ENCODE results near the gene CPN2. TPM values are rescaled to one million over a fixed set of nuclear protein-coding genes. Genes with fewer than 3 reads are reported as not detected.

The CPN2 gene
- total and polyA plus RNA-seq, 4 donors, result 20.4 to 196 (median 128) TPM

DNA sequence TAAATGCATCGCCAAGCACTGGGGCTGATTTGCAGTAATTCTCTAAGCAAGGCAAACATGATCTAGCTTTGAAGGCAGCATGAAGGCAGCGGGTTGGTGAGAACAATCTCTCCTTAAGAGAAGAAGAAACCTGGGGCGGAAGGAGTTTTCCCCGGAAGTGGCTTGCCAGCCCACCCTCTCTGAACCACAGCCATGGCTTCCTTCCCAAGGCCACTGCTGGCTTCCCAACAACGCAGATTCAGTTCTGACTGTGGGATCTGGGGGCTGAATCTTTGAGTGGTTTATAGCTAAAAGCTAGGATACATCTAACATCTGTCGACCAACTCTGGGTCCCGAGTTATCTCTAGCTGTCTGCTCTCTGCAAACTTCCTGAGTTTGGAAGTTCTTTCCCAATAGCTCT is 4.3 kb upstream of the CPN2 start:
- H3K9ac ChIP-seq (ENCODE audit: low read depth in 1 of 2, low read length in 2 of 2), result no peak overlapping the region
- H3K4me1 ChIP-seq (ENCODE audit: control insufficient read depth in 4 of 4, insufficient read depth in 4 of 4, low read length in 3 of 4), result peaks cover 0 to 8% (median 4%) of the 10 kb centered on the region in 4 donors
- WGBS, result 80% methylated on average over 7 of the region's 7 CpGs
- H3K9me3 ChIP-seq (ENCODE audit: control insufficient read depth in 4 of 4, low read length in 3 of 4), result no peaks in the 10 kb centered on the region
- H3K27ac ChIP-seq (ENCODE audit: low read depth in 1 of 2, low read length in 2 of 2), result no peak overlapping the region
- TF ChIP-seq TAF1 (conservative IDR thresholded peaks at IDR 0.05) (no peak), RXRA (IDR thresholded peaks at IDR 0.05) (no peak), SP1 (IDR thresholded peaks at IDR 0.05) (no peak), NR2F2 (IDR thresholded peaks at IDR 0.05) (no peak), GABPA (IDR thresholded peaks at IDR 0.05 in 1 of 2, conservative IDR thresholded peaks at IDR 0.05 in 1 of 2) (no peak), FOXA1 (IDR thresholded peaks at IDR 0.05) (no peak), HNF4G (IDR thresholded peaks at IDR 0.05) (no peak)
- TF ChIP-seq, protein P1, sequence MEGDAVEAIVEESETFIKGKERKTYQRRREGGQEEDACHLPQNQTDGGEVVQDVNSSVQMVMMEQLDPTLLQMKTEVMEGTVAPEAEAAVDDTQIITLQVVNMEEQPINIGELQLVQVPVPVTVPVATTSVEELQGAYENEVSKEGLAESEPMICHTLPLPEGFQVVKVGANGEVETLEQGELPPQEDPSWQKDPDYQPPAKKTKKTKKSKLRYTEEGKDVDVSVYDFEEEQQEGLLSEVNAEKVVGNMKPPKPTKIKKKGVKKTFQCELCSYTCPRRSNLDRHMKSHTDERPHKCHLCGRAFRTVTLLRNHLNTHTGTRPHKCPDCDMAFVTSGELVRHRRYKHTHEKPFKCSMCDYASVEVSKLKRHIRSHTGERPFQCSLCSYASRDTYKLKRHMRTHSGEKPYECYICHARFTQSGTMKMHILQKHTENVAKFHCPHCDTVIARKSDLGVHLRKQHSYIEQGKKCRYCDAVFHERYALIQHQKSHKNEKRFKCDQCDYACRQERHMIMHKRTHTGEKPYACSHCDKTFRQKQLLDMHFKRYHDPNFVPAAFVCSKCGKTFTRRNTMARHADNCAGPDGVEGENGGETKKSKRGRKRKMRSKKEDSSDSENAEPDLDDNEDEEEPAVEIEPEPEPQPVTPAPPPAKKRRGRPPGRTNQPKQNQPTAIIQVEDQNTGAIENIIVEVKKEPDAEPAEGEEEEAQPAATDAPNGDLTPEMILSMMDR (IDR thresholded peaks at IDR 0.05; ENCODE audit: low read depth, low read length, missing input control), result no peak
- no peak for DNase-seq (ENCODE audit: low spot score)
- H3K27me3 ChIP-seq (ENCODE audit: control insufficient read depth in 4 of 4, insufficient read depth in 4 of 4, low read length in 3 of 4), result no peaks in the 10 kb centered on the region
- H3K36me3 ChIP-seq (ENCODE audit: control insufficient read depth in 4 of 4, insufficient read depth in 3 of 4, low read depth in 1 of 4, low read length in 3 of 4), result no peaks in the 10 kb centered on the region
- no peak overlapping the region for H3K4me3 ChIP-seq (ENCODE audit: low read depth in 1 of 3, low read length in 3 of 3)

DNA sequence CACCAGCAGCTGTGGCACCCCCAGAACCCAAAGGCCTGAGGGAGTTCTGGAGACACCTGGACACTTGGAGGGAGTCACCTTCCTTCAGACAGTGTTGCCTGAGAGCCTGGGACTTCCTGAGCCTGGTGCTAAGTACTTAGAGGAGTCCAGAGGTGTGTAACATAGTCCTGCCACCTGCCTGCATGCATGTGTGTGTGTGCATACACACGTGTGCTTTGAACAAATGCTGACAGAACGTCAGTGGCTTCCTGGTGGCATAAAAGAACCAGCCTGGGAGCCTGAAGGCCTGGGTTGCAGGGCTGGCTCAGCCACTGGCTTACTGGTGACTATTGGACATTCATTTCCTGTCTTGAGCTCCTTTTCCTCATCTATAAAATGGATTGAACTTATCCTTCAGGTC is 3.2 kb upstream of the CPN2 start:
- Histone ChIP-seq H3K9me3 (ENCODE audit: control insufficient read depth in 4 of 4, low read length in 3 of 4) (no peaks in the 10 kb centered on the region), H3K4me1 (ENCODE audit: control insufficient read depth in 4 of 4, insufficient read depth in 4 of 4, low read length in 3 of 4) (peaks cover 0 to 11% (median 4%) of the 10 kb centered on the region in 4 donors), H3K27me3 (ENCODE audit: control insufficient read depth in 4 of 4, insufficient read depth in 4 of 4, low read length in 3 of 4) (no peaks in the 10 kb centered on the region), H3K27ac (ENCODE audit: low read depth in 1 of 2, low read length in 2 of 2) (no peak overlapping the region), H3K36me3 (ENCODE audit: control insufficient read depth in 4 of 4, insufficient read depth in 3 of 4, low read depth in 1 of 4, low read length in 3 of 4) (peaks cover 0 to 2% (median 0%) of the 10 kb centered on the region in 4 donors), H3K9ac (ENCODE audit: low read depth in 1 of 2, low read length in 2 of 2) (no peak overlapping the region), H3K4me3 (ENCODE audit: low read depth in 1 of 3, low read length in 3 of 3) (no peak overlapping the region)
- TF ChIP-seq RXRA (IDR thresholded peaks at IDR 0.05) (no peak), SP1 (IDR thresholded peaks at IDR 0.05) (no peak), FOXA2 (IDR thresholded peaks at IDR 0.05) (no peak), JUND (IDR thresholded peaks at IDR 0.05) (no peak), RAD21 (IDR thresholded peaks at IDR 0.05) (no peak), NR2F2 (IDR thresholded peaks at IDR 0.05) (no peak), YY1 (IDR thresholded peaks at IDR 0.05) (no peak)
- TF ChIP-seq, protein P2, sequence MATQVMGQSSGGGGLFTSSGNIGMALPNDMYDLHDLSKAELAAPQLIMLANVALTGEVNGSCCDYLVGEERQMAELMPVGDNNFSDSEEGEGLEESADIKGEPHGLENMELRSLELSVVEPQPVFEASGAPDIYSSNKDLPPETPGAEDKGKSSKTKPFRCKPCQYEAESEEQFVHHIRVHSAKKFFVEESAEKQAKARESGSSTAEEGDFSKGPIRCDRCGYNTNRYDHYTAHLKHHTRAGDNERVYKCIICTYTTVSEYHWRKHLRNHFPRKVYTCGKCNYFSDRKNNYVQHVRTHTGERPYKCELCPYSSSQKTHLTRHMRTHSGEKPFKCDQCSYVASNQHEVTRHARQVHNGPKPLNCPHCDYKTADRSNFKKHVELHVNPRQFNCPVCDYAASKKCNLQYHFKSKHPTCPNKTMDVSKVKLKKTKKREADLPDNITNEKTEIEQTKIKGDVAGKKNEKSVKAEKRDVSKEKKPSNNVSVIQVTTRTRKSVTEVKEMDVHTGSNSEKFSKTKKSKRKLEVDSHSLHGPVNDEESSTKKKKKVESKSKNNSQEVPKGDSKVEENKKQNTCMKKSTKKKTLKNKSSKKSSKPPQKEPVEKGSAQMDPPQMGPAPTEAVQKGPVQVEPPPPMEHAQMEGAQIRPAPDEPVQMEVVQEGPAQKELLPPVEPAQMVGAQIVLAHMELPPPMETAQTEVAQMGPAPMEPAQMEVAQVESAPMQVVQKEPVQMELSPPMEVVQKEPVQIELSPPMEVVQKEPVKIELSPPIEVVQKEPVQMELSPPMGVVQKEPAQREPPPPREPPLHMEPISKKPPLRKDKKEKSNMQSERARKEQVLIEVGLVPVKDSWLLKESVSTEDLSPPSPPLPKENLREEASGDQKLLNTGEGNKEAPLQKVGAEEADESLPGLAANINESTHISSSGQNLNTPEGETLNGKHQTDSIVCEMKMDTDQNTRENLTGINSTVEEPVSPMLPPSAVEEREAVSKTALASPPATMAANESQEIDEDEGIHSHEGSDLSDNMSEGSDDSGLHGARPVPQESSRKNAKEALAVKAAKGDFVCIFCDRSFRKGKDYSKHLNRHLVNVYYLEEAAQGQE (IDR thresholded peaks at IDR 0.05), result no peak
- DNase-seq (ENCODE audit: low spot score), result no peak
- 82% methylated on average over 2 of the region's 2 CpGs for WGBS

DNA sequence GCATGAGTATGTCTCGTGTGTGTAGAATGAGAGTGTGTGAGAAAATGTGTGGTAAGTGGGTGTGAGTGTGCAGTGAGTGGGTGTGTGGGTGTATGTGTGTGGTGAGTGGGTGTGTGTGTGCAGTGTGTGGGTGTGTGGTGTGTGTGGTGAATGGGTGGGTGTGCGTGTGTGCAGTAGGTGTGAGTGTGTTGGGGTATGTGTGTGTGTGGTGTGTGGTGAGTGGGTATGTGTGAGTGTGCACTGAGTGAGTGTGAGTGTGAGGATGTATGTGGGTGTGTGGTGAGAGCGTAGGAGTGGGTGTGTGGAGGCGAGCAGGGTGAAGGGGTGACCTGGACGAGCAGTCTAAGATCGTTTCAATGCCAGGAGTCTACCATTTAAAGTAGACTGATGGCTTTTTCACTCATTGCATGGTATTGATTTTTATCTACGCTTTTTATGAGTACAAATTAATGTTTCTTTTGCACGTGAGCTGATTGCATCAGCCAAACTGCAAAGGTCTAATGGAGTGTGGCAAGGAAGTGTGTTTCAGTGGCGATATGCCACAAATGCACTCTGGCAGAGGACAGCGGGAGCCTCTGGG is 1.6 kb upstream of the CPN2 start:
- Histone ChIP-seq H3K9me3 (ENCODE audit: control insufficient read depth in 4 of 4, low read length in 3 of 4) (no peaks in the 10 kb centered on the region), H3K4me3 (ENCODE audit: low read depth in 1 of 3, low read length in 3 of 3) (no peak overlapping the region), H3K36me3 (ENCODE audit: control insufficient read depth in 4 of 4, insufficient read depth in 3 of 4, low read depth in 1 of 4, low read length in 3 of 4) (peaks cover 0 to 2% (median 0%) of the 10 kb centered on the region in 4 donors), H3K9ac (ENCODE audit: low read depth in 1 of 2, low read length in 2 of 2) (no peak overlapping the region), H3K27me3 (ENCODE audit: control insufficient read depth in 4 of 4, insufficient read depth in 4 of 4, low read length in 3 of 4) (no peaks in the 10 kb centered on the region), H3K4me1 (ENCODE audit: control insufficient read depth in 4 of 4, insufficient read depth in 4 of 4, low read length in 3 of 4) (peaks cover 0 to 14% (median 5%) of the 10 kb centered on the region in 4 donors), H3K27ac (ENCODE audit: low read depth in 1 of 2, low read length in 2 of 2) (no peak overlapping the region)
- no peak for DNase-seq (ENCODE audit: low spot score)
- TF ChIP-seq, protein P3, sequence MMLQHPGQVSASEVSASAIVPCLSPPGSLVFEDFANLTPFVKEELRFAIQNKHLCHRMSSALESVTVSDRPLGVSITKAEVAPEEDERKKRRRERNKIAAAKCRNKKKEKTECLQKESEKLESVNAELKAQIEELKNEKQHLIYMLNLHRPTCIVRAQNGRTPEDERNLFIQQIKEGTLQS (IDR thresholded peaks at IDR 0.05), result no peak
- WGBS, result 81% methylated on average over 10 of the region's 10 CpGs

All from liver (tissue), 9 donors.